HCT116 (cell line): ENCODE data around the gene GALNT14. TPM values are rescaled to one million over a fixed set of nuclear protein-coding genes. Genes with fewer than 3 reads are reported as not detected.

Source experiments
- ATAC-seq: fragments of 200-7000 bp; cut with Tn5 transposase; 2 replicates; pipeline ENCODE4 v1.9.1; 2020; ENCODE audit warnings: mild to moderate bottlenecking, moderate library complexity
- BruUV-seq: library from RNA; stranded (reverse); fragments of 400-500 nt; replicated peaks from 2 replicates; lab custom pipeline; 2021; lab: Mats Ljungman, UMichigan
- CTCF ChIA-PET: fragments of 300-600 bp; sonication (Branson Sonifier 250); formaldehyde crosslinking; loops from one replicate; lab custom pipeline; 2021; ENCODE audit warnings: antibody characterized with exemption; lab: Charles Lee
- POLR2A ChIA-PET: fragments of 300-600, 350-600 bp; sonication (Branson Sonifier 250); formaldehyde crosslinking; loops from one replicate; lab custom pipeline; 2021; ENCODE audit warnings: antibody characterized with exemption; lab: Charles Lee
- RAD21 ChIA-PET, 2 experiments: fragments of 300-600 bp; sonication (Branson Sonifier 250); formaldehyde crosslinking; loops; one replicate each; lab custom pipeline; 2023; ENCODE audit warnings: low total read pairs in 2 of 2; ENCODE audit not compliant: uncharacterized antibody in 2 of 2, unreplicated experiment in 2 of 2, low non-redundant PET in 1 of 2; lab: Charles Lee
- DNase-seq: peaks from one replicate; pipeline ENCODE4 v3.0.0-alpha.2; 2010; ENCODE audit warnings: low read depth, low spot score
- H2AFZ ChIP-seq: fragments of 200-600 bp; shearing (Covaris generic), sonication (generic); 2 replicates; pipeline ENCODE4 v1.6.1; 2017; ENCODE audit warnings: low read depth, mixed run types, mixed read lengths, antibody characterized with exemption, low read length; ENCODE audit not compliant: poor library complexity, severe bottlenecking
- H3K27ac ChIP-seq: 2 replicates; pipeline ENCODE4 v1.5.1; 2012; ENCODE audit warnings: low read depth, low read length
- H3K27me3 ChIP-seq: fragments of 200-600 bp; sonication (generic); 2 replicates; pipeline ENCODE4 v1.6.1; 2016; ENCODE audit warnings: mixed run types, low read length, mixed read lengths; ENCODE audit not compliant: insufficient read depth
- H3K36me3 ChIP-seq, 2 experiments: fragments of 200-500 bp in 1 of 2; fragments of 200-600 bp in 1 of 2; sonication (Bioruptor generic) in 1 of 2; sonication (generic) in 1 of 2; 2 replicates each; pipeline versions ENCODE4 v1.5.1 to v1.6.1; 2014 to 2016; ENCODE audit warnings: low read length in 2 of 2, inconsistent platforms in 1 of 2, mixed read lengths in 1 of 2, mixed run types in 1 of 2; ENCODE audit not compliant: insufficient read depth in 2 of 2, control insufficient read depth in 1 of 2
- H3K4me1 ChIP-seq, 2 experiments: fragments of 200-600 bp in 1 of 2; sonication (generic) in 1 of 2; 2 replicates each; pipeline versions ENCODE4 v1.5.1 to v1.6.1; 2012 to 2017; ENCODE audit warnings: low read length in 2 of 2, inconsistent platforms in 1 of 2, mild to moderate bottlenecking in 1 of 2, mixed read lengths in 1 of 2, mixed run types in 1 of 2, moderate library complexity in 1 of 2; ENCODE audit not compliant: insufficient read depth in 2 of 2, control insufficient read depth in 1 of 2
- H3K4me2 ChIP-seq: fragments of 200-600 bp; sonication (generic); 2 replicates; pipeline ENCODE4 v1.6.1; 2017; ENCODE audit warnings: mixed run types, low read length, mixed read lengths
- H3K4me3 ChIP-seq, 2 experiments: fragments of 200-600 bp in 1 of 2; sonication (generic) in 1 of 2; replicated peaks in 1 of 2; 2 replicates each; pipeline ENCODE4 v1.5.1; 2011 to 2016; ENCODE audit warnings: low read length in 2 of 2, control low read depth in 1 of 2, low read depth in 1 of 2, mild to moderate bottlenecking in 1 of 2, mixed read lengths in 1 of 2, mixed run types in 1 of 2
- H3K79me2 ChIP-seq: fragments of 200-600 bp; sonication (generic); 2 replicates; pipeline ENCODE4 v1.6.1; 2017; ENCODE audit warnings: mild to moderate bottlenecking, mixed run types, low read length, moderate library complexity, mixed read lengths; ENCODE audit not compliant: insufficient read depth
- H3K9ac ChIP-seq: fragments of 200-600 bp; sonication (generic); 2 replicates; pipeline ENCODE4 v1.6.1; 2016; ENCODE audit warnings: low read length, mixed read lengths
- H3K9me2 ChIP-seq: fragments of 200-600 bp; sonication (generic), shearing (Covaris generic); 2 replicates; pipeline ENCODE4 v1.6.1; 2017; ENCODE audit warnings: mixed run types, mild to moderate bottlenecking, moderate library complexity; ENCODE audit not compliant: insufficient read depth
- H3K9me3 ChIP-seq, 2 experiments: fragments of 200-500 bp in 1 of 2; fragments of 200-600 bp in 1 of 2; sonication (Bioruptor generic) in 1 of 2; sonication (generic) in 1 of 2; 2 replicates each; pipeline ENCODE4 v1.6.1; 2014 to 2017; ENCODE audit warnings: low read length in 2 of 2, mixed read lengths in 2 of 2, inconsistent platforms in 1 of 2, low read depth in 1 of 2, mild to moderate bottlenecking in 1 of 2, mixed run types in 1 of 2, moderate library complexity in 1 of 2; ENCODE audit not compliant: control insufficient read depth in 1 of 2, insufficient read depth in 1 of 2
- H4K20me1 ChIP-seq: fragments of 200-600 bp; sonication (generic), shearing (Covaris generic); 2 replicates; pipeline ENCODE4 v1.6.1; 2017; ENCODE audit warnings: mixed run types, mild to moderate bottlenecking, moderate library complexity; ENCODE audit not compliant: insufficient read depth
- ATF3 ChIP-seq: IDR thresholded peaks from 2 replicates; pipeline ENCODE4 v1.6.1; 2012
- CBX3 ChIP-seq: IDR thresholded peaks from 2 replicates; pipeline ENCODE4 v1.6.1; 2012; ENCODE audit warnings: low read depth
- CTCF ChIP-seq, 3 experiments: fragments of 200-600 bp in 1 of 3; sonication (generic) in 1 of 3; IDR thresholded peaks in 2 of 3; conservative IDR thresholded peaks in 1 of 3; 2 replicates each; pipeline ENCODE4 v1.5.1; 2012 to 2017; ENCODE audit warnings: low read depth in 2 of 3, low read length in 2 of 3, antibody characterized with exemption in 1 of 3, borderline replicate concordance in 1 of 3, control low read depth in 1 of 3, mild to moderate bottlenecking in 1 of 3, mixed read lengths in 1 of 3, mixed run types in 1 of 3, moderate library complexity in 1 of 3; ENCODE audit not compliant: insufficient read depth in 1 of 3
- EGR1 ChIP-seq: IDR thresholded peaks from 2 replicates; pipeline ENCODE4 v1.6.1; 2012; ENCODE audit warnings: low read depth
- ELF1 ChIP-seq: IDR thresholded peaks from 2 replicates; pipeline ENCODE4 v1.6.1; 2012; ENCODE audit warnings: low read depth, borderline replicate concordance
- EZH2 ChIP-seq: fragments of 200-600 bp; sonication (generic); IDR thresholded peaks from 2 replicates; pipeline ENCODE4 v1.6.1; 2017; ENCODE audit warnings: antibody characterized with exemption, mixed run types
- EZH2phosphoT487 ChIP-seq: fragments of 200-600 bp; IDR thresholded peaks from 2 replicates; pipeline ENCODE4 v1.6.1; 2018; ENCODE audit warnings: antibody characterized with exemption, borderline replicate concordance
- FOSL1 ChIP-seq: IDR thresholded peaks from 2 replicates; pipeline ENCODE4 v1.6.1; 2012; ENCODE audit warnings: low read depth
- JUND ChIP-seq: IDR thresholded peaks from 2 replicates; pipeline ENCODE4 v1.6.1; 2012
- POLR2AphosphoS5 ChIP-seq: IDR thresholded peaks from 2 replicates; pipeline ENCODE4 v1.6.1; 2011; ENCODE audit warnings: mild to moderate bottlenecking, low read depth, low read length, moderate library complexity
- RAD21 ChIP-seq: IDR thresholded peaks from 2 replicates; pipeline ENCODE4 v1.6.1; 2012; ENCODE audit warnings: low read depth, mild to moderate bottlenecking
- REST ChIP-seq: IDR thresholded peaks from 2 replicates; pipeline ENCODE4 v1.6.1; 2012; ENCODE audit warnings: low read depth
- SIN3A ChIP-seq: IDR thresholded peaks from 2 replicates; pipeline ENCODE4 v1.6.1; 2012; ENCODE audit warnings: low read depth
- SRF ChIP-seq: IDR thresholded peaks from 2 replicates; pipeline ENCODE4 v1.6.1; 2012; ENCODE audit warnings: low read depth
- ZBTB33 ChIP-seq: IDR thresholded peaks from 2 replicates; pipeline ENCODE4 v1.6.1; 2011; ENCODE audit warnings: mild to moderate bottlenecking, low read length, moderate library complexity; ENCODE audit not compliant: insufficient replicate concordance; ENCODE audit errors: extremely low read depth
- intact Hi-C: fragments of 100-400 bp; cut with micrococcal nuclease; formaldehyde crosslinking; loops from 2 replicates; pipeline ENCODE4 v1.10.0; 2022
- total RNA-seq: library from RNA; stranded (reverse); gene quantifications from one replicate; pipeline ENCODE4 v1.2.1, GENCODE V29; 2021; ENCODE audit not compliant: unreplicated experiment

Gene GALNT14
- total RNA-seq, 1 experiment from 2014 or later: 11.2 TPM

- CTCF ChIA-PET: interaction anchor here (0.7 to 4.5 kb wide), 4 partner anchors 18 to 309 kb away, joined by 3 to 28 read pairs (median 16); no protein-coding TSS in a partner anchor
- intact Hi-C loops: loop anchor here (5.0 kb wide), 1 partner anchor 693 kb away; no protein-coding TSS in a partner anchor
Observed at GRCh38 chr2:30860726-30861125, 277.5 kb downstream of the GALNT14 start.

More at GRCh38 chr2:30860726-30861125, 277.5 kb downstream of the GALNT14 start:
- Histone ChIP-seq H3K27ac (no peak overlapping the region), H3K4me3 (no peak overlapping the region), H3K9me3 (no peaks in the 10 kb centered on the region), H3K9ac (no peak overlapping the region), H2AFZ (no peak overlapping the region), H3K27me3 (peaks cover 3% of the 10 kb centered on the region; the same call in 1 of the 2 replicates), H3K4me2 (no peak overlapping the region), H3K36me3 (no peaks in the 10 kb centered on the region), H3K9me2 (no peaks in the 10 kb centered on the region), H4K20me1 (no peaks in the 10 kb centered on the region), H3K4me1 (no peaks in the 10 kb centered on the region), H3K79me2 (no peaks in the 10 kb centered on the region)
- BruUV-seq: no TSS peak
- TF ChIP-seq FOSL1 (no peak), ZBTB33 (no peak), CBX3 (no peak), POLR2AphosphoS5 (no peak), REST (no peak), JUND (no peak), CTCF (IDR thresholded peaks at IDR 0.05 in 2 of 3, conservative IDR thresholded peaks at IDR 0.05 in 1 of 3; ENCODE audit: borderline replicate concordance in 1 of 3, insufficient read depth in 1 of 3, low read depth in 2 of 3, low read length in 2 of 3) (no peak), ATF3 (no peak), RAD21 (no peak), ELF1 (no peak), EZH2phosphoT487 (no peak), SRF (no peak), SIN3A (no peak), EZH2 (no peak), EGR1 (no peak)
- ATAC-seq: no peak
- DNase-seq: no peak
- POLR2A ChIA-PET: no interaction called here
- RAD21 ChIA-PET: no interaction called here
